Measurements from ENCODE around the gene SGK2.

The SGK2 gene

GRCh38 chr20:43516251-43516824 is 42.5 kb upstream of the SGK2 start:
- peak; percentile 41 for DNase-seq (ENCODE audit: low read depth)
- no peak for TF ChIP-seq CTCF (IDR thresholded peaks at IDR 0.05; ENCODE audit: insufficient read depth, low read depth, low read length, missing control alignments)
- no peak overlapping the region for H3K4me3 ChIP-seq (ENCODE audit: low read length)

GRCh38 chr20:43520074-43520630 is 38.7 kb upstream of the SGK2 start:
- H3K4me3 ChIP-seq (ENCODE audit: low read length), result no peak overlapping the region
- no peak for TF ChIP-seq CTCF (IDR thresholded peaks at IDR 0.05; ENCODE audit: insufficient read depth, low read depth, low read length, missing control alignments)
- no peak for DNase-seq (ENCODE audit: low read depth)

GRCh38 chr20:43525021-43525420 is 33.8 kb upstream of the SGK2 start:
- no peak for TF ChIP-seq CTCF (IDR thresholded peaks at IDR 0.05; ENCODE audit: insufficient read depth, low read depth, low read length, missing control alignments)
- DNase-seq (ENCODE audit: low read depth), result no peak
- H3K4me3 ChIP-seq (ENCODE audit: low read length), result no peak overlapping the region

- DNase-seq (ENCODE audit: low read depth), result no peak
- no peak overlapping the region for H3K4me3 ChIP-seq (ENCODE audit: low read length)
- TF ChIP-seq CTCF (IDR thresholded peaks at IDR 0.05; ENCODE audit: insufficient read depth, low read depth, low read length, missing control alignments), result no peak
These were observed 30.5 kb upstream of the SGK2 start for GRCh38 chr20:43528258-43528875.

GRCh38 chr20:43529051-43529450 is 29.8 kb upstream of the SGK2 start:
- DNase-seq (ENCODE audit: low read depth), result no peak
- no peak overlapping the region for H3K4me3 ChIP-seq (ENCODE audit: low read length)
- no peak for TF ChIP-seq CTCF (IDR thresholded peaks at IDR 0.05; ENCODE audit: insufficient read depth, low read depth, low read length, missing control alignments)

GRCh38 chr20:43529457-43530153 is 29.2 kb upstream of the SGK2 start:
- H3K4me3 ChIP-seq (ENCODE audit: low read length), result no peak overlapping the region
- no peak for TF ChIP-seq CTCF (IDR thresholded peaks at IDR 0.05; ENCODE audit: insufficient read depth, low read depth, low read length, missing control alignments)
- no peak for DNase-seq (ENCODE audit: low read depth)
